DOHH2 (cell line): Measurements from ENCODE around the gene BANP.

Experiments
- CTCF ChIP-seq: fragments of 200-600 bp; sonication (generic); IDR thresholded peaks from one replicate; pipeline ENCODE4 v1.5.1; 2014; ENCODE audit warnings: antibody characterized with exemption, mild to moderate bottlenecking, low read depth, low read length; ENCODE audit not compliant: poor library complexity, severe bottlenecking
- EZH2phosphoT487 ChIP-seq: fragments of 200-600 bp; sonication (generic); IDR thresholded peaks from 2 replicates; pipeline ENCODE4 v1.6.1; 2017; ENCODE audit warnings: borderline replicate concordance, mild to moderate bottlenecking, antibody characterized with exemption, low read length, moderate library complexity, mixed read lengths

GRCh38 chr16:88002211-88002610, 51.0 kb downstream of the BANP start:
- TF ChIP-seq CTCF, result no peak
- no peak for TF ChIP-seq EZH2phosphoT487
